BJ (cell line): Measurements from ENCODE around the gene CNR1. TPM values are rescaled to one million over a fixed set of nuclear protein-coding genes. Genes with fewer than 3 reads are reported as not detected.

Source experiments
- CTCF ChIA-PET: fragments of 350-600 bp; formaldehyde crosslinking; extraction: SDS; loops from one replicate; lab custom pipeline; 2021; ENCODE audit warnings: antibody characterized with exemption, inconsistent platforms; lab: Yijun Ruan, JAX
- POLR2A ChIA-PET: fragments of 300-600 bp; sonication (Branson Sonifier 250); formaldehyde crosslinking; extraction: SDS; loops from one replicate; lab custom pipeline; 2021; ENCODE audit warnings: antibody characterized with exemption; lab: Charles Lee
- DNase-seq: peaks from one replicate; pipeline ENCODE4 v3.0.0-alpha.2; 2011; ENCODE audit warnings: low read depth
- H3K27me3 ChIP-seq: 2 replicates; pipeline ENCODE4 v1.6.0; 2011; ENCODE audit warnings: low read length; ENCODE audit not compliant: control insufficient read depth, insufficient read depth
- H3K36me3 ChIP-seq: 2 replicates; pipeline ENCODE4 v1.5.1; 2011; ENCODE audit warnings: low read length; ENCODE audit not compliant: control insufficient read depth, insufficient read depth
- H3K4me3 ChIP-seq: 2 replicates; pipeline ENCODE4 v1.5.1; 2011; ENCODE audit warnings: low read depth, mild to moderate bottlenecking, control low read depth, low read length
- polyA plus RNA-seq: library from polyadenylated mRNA; depleted of rRNA; stranded (reverse); fragments of >200 nt; gene quantifications from 2 replicates; pipeline ENCODE4 v1.2.3, GENCODE V29; 2011
- TF ChIP-seq, protein P1 (sequence below): IDR thresholded peaks from 2 replicates; pipeline ENCODE4 v1.5.1; 2011; ENCODE audit warnings: low read depth, mild to moderate bottlenecking, control low read depth, inconsistent platforms, low read length, moderate library complexity; ENCODE audit not compliant: insufficient read depth

CNR1 gene
- polyA plus RNA-seq, 1 experiment: not detected

DNA sequence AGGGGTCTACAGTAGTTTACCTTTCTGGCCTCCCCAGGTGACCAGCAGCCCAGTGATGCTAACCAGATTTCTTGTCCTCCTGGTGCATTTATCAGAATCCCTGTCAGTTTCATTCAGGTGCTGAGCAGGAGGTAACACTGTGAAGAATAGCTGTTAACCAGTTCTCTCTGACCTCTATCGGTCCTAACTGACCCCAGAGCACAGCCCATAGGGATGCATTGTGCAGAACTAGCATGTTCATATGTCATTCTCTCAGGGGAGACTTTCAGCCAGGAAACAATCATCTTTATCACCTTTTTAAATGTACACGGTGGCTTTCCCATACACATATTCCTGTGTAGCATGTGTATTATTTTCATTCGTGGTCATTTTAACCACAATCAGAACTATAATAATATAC lies 49.9 kb downstream of the CNR1 start:
- no peaks in the 10 kb centered on the region for H3K36me3 ChIP-seq
- no peaks in the 10 kb centered on the region for H3K27me3 ChIP-seq
- ChIA-PET POLR2A (no interaction called here), CTCF (no interaction called here)
- no peak overlapping the region for H3K4me3 ChIP-seq
- TF ChIP-seq, protein P1, sequence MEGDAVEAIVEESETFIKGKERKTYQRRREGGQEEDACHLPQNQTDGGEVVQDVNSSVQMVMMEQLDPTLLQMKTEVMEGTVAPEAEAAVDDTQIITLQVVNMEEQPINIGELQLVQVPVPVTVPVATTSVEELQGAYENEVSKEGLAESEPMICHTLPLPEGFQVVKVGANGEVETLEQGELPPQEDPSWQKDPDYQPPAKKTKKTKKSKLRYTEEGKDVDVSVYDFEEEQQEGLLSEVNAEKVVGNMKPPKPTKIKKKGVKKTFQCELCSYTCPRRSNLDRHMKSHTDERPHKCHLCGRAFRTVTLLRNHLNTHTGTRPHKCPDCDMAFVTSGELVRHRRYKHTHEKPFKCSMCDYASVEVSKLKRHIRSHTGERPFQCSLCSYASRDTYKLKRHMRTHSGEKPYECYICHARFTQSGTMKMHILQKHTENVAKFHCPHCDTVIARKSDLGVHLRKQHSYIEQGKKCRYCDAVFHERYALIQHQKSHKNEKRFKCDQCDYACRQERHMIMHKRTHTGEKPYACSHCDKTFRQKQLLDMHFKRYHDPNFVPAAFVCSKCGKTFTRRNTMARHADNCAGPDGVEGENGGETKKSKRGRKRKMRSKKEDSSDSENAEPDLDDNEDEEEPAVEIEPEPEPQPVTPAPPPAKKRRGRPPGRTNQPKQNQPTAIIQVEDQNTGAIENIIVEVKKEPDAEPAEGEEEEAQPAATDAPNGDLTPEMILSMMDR: no peak
- no peak for DNase-seq

DNA sequence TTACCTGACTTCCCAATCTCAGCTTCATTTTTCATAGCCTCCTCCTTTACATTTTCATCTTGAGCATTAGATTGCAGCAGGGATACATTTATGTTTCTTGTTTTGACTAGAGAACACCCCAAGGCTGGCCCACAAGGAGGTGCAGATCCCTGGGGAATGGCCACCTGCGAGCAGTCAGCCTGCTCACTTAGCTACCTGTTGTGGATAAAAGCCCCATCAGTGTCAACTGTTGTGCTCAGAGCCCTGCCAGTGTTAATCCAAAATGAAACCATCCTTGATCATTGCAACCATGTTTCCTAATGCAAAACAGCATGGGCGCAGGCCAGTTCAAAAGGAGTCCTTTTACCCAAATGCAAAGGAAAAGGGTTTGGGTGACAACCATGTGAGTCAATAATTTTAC lies 50.8 kb downstream of the CNR1 start:
- POLR2A ChIA-PET: no interaction called here

GRCh38 chr6:88114838-88115237 lies 51.3 kb downstream of the CNR1 start:
- TF ChIP-seq, protein P1: no peak
- ChIA-PET POLR2A (no interaction called here), CTCF (interaction anchor here (0.5 kb wide), 1 partner anchor 792 kb away, joined by 3 read pairs; no protein-coding TSS in a partner anchor)
- Histone ChIP-seq H3K4me3 (no peak overlapping the region), H3K27me3 (no peaks in the 10 kb centered on the region), H3K36me3 (no peaks in the 10 kb centered on the region)
- no peak for DNase-seq

More for the DNA sequence above, 50.8 kb downstream of the CNR1 start:
- no peak overlapping the region for H3K4me3 ChIP-seq
- CTCF ChIA-PET: no interaction called here
- TF ChIP-seq, protein P1: no peak
- no peaks in the 10 kb centered on the region for H3K36me3 ChIP-seq
- no peaks in the 10 kb centered on the region for H3K27me3 ChIP-seq
- no peak for DNase-seq

DNA sequence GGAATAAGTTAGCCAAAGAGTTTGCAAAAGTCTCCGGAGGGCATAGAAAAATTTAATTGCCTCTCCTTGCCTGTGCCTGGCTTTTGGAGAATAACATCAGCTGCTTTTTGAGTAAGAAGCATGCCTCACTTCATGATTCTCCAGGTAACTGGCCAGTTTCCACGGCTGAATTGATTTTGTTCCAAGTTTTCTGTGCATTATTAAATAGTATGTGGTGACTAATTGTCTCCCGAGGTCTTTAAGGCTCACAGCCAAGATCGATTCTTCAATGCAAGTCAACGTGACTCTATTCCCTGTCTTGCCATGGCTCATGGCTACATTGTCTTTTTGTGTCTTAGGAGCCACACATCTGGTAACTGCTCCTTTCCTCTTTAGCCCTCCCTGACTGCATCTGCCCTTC lies 54.2 kb downstream of the CNR1 start:
- CTCF ChIA-PET: no interaction called here
- DNase-seq: no peak
- TF ChIP-seq, protein P1: no peak
- no peak overlapping the region for H3K4me3 ChIP-seq
- H3K36me3 ChIP-seq: no peaks in the 10 kb centered on the region
- H3K27me3 ChIP-seq: no peaks in the 10 kb centered on the region
- POLR2A ChIA-PET: no interaction called here

DNA sequence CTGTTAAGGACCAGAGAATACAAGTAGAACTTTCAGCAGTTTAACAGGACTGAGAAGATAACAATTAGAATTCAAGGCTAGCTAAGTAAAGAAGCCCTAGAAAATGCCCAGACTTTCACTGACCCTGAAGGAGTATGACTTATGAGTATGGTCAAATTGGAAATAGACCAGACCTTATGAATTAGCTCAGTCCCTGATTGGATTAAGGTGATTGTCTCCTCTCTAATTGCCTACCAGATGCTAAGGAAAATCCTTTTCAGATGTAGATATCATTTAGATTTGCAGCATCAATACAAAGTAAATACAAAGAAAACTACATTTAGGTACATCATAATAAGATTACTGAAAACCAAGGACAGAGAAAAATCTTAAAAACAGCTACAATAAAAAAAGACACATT lies 58.9 kb downstream of the CNR1 start:
- Histone ChIP-seq H3K27me3 (no peaks in the 10 kb centered on the region), H3K4me3 (no peak overlapping the region), H3K36me3 (no peaks in the 10 kb centered on the region)
- ChIA-PET CTCF (no interaction called here), POLR2A (no interaction called here)
- DNase-seq: no peak
- TF ChIP-seq, protein P1: no peak
